Measurements from ENCODE around the gene BEGAIN.

The BEGAIN gene

DNA sequence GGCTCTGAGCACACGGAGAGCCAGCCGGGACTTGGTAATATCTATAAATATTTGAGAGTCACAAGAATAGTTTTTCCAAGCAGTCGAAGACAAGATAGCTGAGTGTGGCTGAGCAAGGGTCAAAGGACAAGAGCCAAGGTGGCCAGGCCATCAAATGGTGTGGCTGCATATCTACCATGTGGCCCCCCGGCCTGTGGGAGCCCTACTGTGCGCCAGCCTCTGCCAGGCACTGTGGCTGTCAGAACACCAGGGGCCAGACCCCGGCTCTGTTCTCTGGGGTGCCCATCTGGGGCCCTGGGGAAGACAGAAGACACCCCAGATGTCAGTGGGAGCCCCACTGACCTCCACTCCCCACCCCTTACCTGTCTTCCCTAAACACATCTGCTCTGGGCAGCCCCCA is 22.7 kb downstream of the BEGAIN start:
- DNase-seq (ENCODE audit: low read depth, low spot score), result no peak
- TF ChIP-seq, protein P1, sequence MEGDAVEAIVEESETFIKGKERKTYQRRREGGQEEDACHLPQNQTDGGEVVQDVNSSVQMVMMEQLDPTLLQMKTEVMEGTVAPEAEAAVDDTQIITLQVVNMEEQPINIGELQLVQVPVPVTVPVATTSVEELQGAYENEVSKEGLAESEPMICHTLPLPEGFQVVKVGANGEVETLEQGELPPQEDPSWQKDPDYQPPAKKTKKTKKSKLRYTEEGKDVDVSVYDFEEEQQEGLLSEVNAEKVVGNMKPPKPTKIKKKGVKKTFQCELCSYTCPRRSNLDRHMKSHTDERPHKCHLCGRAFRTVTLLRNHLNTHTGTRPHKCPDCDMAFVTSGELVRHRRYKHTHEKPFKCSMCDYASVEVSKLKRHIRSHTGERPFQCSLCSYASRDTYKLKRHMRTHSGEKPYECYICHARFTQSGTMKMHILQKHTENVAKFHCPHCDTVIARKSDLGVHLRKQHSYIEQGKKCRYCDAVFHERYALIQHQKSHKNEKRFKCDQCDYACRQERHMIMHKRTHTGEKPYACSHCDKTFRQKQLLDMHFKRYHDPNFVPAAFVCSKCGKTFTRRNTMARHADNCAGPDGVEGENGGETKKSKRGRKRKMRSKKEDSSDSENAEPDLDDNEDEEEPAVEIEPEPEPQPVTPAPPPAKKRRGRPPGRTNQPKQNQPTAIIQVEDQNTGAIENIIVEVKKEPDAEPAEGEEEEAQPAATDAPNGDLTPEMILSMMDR (IDR thresholded peaks at IDR 0.05; ENCODE audit: low read depth, low read length), result no peak
- no peak overlapping the region for H3K4me3 ChIP-seq (ENCODE audit: low read depth, low read length)
- in situ Hi-C loops (cut with HindIII; ENCODE audit: low sequenced_read_pairs), result no loop called here

DNA sequence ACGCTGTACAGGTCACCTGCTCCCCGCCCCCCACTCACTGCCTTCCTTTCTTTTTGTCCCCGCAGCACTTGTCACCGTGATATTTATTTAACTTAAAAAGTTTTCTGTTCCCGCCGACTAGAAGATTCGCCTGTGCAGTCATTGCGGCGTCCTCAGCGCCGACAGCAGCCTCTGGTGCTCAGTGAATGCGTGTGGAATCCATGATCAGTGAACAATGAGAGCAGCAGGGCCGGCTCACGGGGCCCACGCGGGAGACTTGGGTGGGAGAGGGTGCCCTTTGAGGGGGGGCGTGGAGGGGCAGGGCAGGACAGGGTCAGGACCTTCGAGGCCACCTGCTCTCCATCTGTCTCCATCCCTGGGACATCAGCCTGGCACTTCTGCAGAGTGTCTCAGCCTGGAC is 24.5 kb downstream of the BEGAIN start:
- no peak overlapping the region for H3K4me3 ChIP-seq (ENCODE audit: low read depth, low read length)
- in situ Hi-C loops (cut with HindIII; ENCODE audit: low sequenced_read_pairs), result no loop called here
- DNase-seq (ENCODE audit: low read depth, low spot score), result no peak
- TF ChIP-seq, protein P1 (IDR thresholded peaks at IDR 0.05; ENCODE audit: low read depth, low read length), result no peak

DNA sequence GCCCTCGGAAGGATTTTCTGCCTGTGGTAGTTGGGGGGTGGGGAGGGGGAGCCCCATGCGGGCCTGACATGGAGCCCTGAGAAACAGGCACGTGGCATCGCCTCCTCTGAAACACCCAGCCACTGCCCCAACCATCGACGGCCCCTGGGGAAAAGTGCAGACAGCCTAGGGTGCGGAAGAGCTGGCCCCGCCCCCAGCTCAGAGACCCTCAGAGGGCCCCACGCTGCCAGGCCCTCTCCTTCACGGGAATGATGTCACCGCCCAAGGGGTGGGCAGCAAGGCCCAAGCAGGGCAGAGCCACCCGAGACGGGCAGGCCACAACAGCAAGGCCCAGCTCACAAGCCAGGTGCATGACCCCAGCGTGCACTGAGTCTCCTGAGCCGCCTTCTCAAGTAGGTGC is 26.2 kb downstream of the BEGAIN start:
- DNase-seq (ENCODE audit: low read depth, low spot score), result no peak
- no peak overlapping the region for H3K4me3 ChIP-seq (ENCODE audit: low read depth, low read length)
- in situ Hi-C loops (cut with HindIII; ENCODE audit: low sequenced_read_pairs), result no loop called here
- TF ChIP-seq, protein P1 (IDR thresholded peaks at IDR 0.05; ENCODE audit: low read depth, low read length), result no peak

DNA sequence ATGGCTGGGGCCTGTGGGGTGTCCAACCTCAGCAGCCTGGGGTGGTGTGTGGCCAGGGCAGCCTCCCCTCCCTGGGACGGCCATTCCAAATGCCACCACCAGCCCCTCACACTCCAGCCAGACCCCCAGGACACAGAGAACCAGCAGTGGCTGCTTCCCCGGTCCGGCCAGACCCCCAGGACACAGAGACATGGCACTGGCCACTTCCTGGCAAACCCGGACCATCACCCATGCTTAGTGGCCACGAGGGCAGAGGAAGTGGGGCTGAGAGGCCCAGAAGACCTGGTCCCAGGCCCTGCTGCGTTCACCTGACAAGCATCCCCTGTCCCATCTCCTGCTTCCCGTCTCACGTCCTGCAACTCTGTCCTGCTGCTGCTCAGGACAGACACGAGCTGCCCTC is 26.7 kb downstream of the BEGAIN start:
- DNase-seq (ENCODE audit: low read depth, low spot score), result no peak
- TF ChIP-seq, protein P1 (IDR thresholded peaks at IDR 0.05; ENCODE audit: low read depth, low read length), result no peak
- in situ Hi-C loops (cut with HindIII; ENCODE audit: low sequenced_read_pairs), result no loop called here
- H3K4me3 ChIP-seq (ENCODE audit: low read depth, low read length), result no peak overlapping the region

DNA sequence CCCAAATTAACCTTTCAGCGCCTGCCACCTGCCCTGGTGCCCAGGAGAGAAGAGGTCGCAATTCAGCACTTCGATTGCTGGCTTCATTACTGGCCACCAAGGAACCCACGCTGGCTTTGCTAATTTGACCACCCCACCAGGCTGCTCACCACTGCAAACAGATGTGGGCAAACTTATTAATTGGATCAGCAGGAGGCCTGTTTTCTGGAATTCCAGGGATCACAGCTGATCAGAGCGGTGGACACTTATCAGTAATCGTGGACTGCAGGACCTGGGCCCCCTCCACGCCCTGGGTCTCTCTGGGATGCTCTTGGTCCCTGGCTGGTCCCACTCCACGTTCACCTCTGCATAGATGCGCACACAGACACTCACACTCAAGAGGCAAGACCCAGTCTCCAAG is 27.8 kb downstream of the BEGAIN start:
- in situ Hi-C loops (cut with HindIII; ENCODE audit: low sequenced_read_pairs), result no loop called here
- TF ChIP-seq, protein P1 (IDR thresholded peaks at IDR 0.05; ENCODE audit: low read depth, low read length), result no peak
- H3K4me3 ChIP-seq (ENCODE audit: low read depth, low read length), result no peak overlapping the region
- no peak for DNase-seq (ENCODE audit: low read depth, low spot score)

DNA sequence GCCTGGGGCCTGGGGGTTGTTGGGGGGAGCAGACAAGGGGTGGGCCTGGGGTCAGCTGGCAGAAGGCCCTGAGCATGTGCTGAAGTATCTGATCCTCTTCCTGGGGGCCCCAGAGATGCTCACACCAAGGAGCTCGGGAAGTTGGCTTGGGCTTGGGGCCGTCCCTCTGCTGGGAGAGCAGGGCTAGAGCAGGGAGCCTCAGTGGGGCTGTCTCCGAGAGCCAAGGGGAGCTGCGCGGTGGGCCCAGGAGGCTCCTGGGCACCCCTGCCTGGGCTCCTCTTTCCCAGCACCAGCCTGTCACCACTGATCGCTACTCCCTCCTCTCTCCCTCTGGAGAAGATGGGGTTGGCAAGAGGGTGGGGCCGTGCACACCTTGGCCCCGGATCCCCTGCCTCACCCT is 28.3 kb downstream of the BEGAIN start:
- in situ Hi-C loops (cut with HindIII; ENCODE audit: low sequenced_read_pairs), result no loop called here
- H3K4me3 ChIP-seq (ENCODE audit: low read depth, low read length), result no peak overlapping the region
- no peak for DNase-seq (ENCODE audit: low read depth, low spot score)
- TF ChIP-seq, protein P1 (IDR thresholded peaks at IDR 0.05; ENCODE audit: low read depth, low read length), result no peak

DNA sequence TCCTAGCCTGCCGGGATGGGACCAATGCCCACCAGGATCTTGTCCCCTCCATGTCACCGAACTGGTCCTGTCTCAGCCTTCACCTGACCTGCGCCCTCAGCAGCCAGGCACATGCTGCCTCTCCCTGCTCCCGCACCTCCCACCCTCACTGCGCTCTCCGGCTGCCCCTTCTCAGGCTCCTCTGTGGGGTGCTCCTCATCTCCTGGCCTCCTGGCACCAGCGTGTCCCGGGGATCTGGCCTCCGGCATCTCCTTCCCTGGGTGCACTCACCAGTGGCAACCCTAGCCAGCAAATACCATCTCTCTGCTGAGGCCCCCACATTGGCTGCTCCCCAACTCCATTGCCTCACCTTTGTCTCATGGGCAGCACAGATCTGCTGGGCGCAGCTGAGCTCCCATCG is 29.0 kb downstream of the BEGAIN start:
- in situ Hi-C loops (cut with HindIII; ENCODE audit: low sequenced_read_pairs), result no loop called here
- no peak overlapping the region for H3K4me3 ChIP-seq (ENCODE audit: low read depth, low read length)
- no peak for DNase-seq (ENCODE audit: low read depth, low spot score)
- TF ChIP-seq, protein P1 (IDR thresholded peaks at IDR 0.05; ENCODE audit: low read depth, low read length), result no peak
